GM19397 (cell line): ENCODE measurements around the gene PDCD10.
A peak's percentile ranks its signal among the peaks of the same experiment; 100 is the strongest.

Source experiments
- ATAC-seq: cut with Tn5 transposase; IDR thresholded peaks from one replicate; pipeline ENCODE4 v1.9.1; 2021; ENCODE audit warnings: mild to moderate bottlenecking, moderate library complexity; ENCODE audit not compliant: unreplicated experiment

Gene PDCD10

DNA sequence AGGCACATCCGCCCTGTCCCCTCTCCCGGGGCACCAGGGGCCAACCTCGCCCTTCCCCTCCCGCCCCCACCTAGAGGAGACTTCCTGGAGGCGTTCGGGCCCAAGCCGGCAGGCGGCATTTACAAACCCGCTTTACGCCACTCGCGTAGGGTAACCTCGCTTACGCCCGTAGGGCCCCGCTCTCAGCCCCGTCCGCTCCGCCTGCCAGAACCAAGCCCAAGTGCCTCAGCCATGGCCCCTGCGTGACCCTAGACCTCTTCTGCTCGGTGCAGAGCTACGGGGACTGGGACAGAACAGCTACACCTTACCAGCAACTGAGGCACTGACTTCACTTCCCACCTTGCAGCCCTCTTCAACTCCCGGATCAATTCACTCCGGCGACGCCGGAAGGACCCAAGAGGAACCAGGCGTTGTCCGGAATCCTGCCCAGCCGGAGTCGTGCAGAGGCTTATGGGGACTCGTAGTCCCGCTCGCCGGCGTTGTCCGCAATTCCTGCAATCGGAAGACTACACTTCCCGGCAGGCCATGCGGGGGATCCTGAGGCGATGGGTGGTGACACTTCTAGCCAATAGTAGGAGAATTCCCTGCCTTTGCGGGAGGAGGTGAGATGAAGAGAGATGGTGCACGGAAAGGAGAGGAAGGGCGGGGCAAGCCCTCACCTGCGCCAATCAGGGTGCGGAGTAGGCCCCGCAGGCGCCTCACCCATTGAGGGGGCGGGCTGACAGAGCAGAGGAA is at the start of gene PDCD10:
TSS of gene PDCD10 (minus strand) at position 395 of the 735 bp plus-strand sequence. CDS start 14,735 bp downstream, outside the sequence.
- peak; percentile 87 for ATAC-seq

DNA sequence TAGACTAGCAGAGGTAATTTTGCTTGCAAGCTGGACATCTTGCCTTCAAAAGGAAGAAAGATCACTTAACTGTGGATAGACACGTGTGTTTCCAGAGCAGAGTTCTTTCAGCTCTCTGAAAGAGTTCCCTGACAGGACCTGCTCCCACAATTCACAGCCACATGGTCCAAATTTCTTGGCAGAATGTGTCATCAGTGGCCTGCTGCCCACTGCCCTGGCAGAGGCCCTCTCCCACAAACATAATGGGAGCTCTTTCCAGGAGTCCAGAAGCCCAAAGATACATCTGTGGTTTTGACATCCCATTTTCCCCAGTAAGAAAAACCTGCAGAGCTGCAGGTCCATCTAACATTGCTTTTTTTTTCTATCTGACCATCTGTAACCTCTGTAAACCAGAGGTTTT is 49.1 kb upstream of the PDCD10 start:
- no peak for ATAC-seq

DNA sequence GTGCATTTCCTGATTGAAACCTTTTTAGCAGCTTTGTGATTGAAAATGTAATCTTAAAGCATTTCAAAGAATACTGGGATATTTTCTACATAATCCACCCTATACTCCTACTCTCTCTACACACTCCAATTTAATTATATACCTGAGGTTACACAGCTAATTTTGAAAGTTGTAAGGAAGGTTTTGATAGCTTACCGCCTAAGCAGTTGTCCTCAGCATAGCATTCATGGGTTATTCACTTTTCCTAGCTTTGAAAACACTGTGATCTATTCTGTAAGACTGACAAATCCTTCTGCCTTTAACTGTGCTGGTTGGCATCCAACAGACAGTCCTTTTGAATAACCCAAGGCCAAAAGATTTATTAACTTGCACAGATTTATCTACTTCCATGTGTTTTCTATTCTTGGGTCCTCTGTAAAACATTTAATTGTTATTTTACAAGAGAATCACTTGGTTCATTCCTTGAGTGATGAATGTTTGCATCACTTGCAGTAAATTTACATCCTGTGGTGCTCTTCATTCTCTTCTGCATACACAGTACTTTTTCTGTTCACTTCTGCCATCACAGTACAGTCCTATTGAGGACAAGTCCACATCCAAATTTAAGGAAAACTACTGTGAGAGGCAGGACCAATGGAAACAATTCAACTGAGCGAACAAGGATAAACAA is 45.7 kb upstream of the PDCD10 start:
- no peak for ATAC-seq

DNA sequence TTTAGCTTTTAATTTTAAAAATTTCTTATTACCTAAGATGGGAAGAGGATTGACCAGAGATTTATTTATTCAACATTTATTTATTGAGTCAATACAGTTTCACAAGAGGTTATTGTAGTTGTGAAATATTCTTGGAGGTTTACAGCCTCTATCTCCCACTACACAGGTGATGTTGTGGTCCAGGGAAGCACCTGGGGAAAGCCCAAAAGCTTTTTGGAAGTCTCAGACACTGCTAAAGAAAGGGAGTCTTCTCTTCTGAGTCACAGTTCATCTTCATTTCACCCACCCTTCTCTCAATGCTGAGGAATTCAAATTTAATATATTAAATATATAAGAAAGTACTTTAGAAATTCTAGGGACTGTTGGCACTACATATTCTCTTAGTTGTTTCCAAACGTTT is 42.7 kb upstream of the PDCD10 start:
- no peak for ATAC-seq

DNA sequence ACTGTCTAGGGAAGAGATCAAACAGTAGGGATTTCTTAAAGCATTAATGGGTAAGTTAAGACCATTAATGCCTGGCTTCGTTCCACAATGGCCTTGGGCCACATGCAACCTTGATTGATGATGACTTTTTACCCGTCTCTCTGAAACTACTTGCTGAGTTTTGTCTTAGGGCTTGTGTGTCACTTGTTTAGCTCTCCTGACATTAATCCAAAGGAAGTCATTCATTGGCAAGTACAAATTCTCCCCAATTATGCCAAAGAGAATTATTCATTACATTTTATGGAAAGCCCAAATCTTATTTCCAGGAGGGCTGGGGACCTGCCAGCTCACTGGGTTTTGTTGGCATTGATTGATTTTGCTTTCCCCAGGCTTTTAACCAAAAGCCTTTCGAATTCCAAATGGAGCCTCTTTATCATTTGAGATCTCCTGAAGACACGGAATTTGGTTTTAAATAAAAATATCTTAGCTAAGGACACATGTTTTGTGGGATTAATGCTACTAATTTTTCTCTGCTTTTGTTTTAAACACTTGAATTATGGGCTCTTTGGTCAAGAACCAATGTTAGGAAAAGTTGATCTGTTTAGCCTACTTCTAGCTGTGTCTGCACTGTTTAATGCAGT is 41.5 kb upstream of the PDCD10 start:
- ATAC-seq: no peak

DNA sequence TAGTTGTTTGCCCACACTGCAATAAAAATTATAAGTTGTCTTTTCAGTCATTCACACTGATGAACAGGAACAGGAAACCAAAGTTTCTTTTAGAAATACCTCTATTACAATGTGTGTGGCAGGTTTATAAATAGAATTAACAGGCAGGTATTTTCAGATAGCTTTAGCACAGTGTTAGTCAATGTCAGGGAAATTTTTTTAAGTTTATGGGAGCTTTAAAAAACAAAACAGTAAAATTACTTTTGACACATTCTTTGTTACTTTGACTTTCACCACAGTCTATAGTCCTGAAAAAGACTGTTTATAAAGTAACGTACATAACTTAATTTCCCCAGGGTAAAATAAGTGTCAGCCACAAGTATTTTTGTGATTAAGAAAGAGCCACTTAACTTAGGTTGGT is 38.9 kb upstream of the PDCD10 start:
- ATAC-seq: peak; percentile 69

DNA sequence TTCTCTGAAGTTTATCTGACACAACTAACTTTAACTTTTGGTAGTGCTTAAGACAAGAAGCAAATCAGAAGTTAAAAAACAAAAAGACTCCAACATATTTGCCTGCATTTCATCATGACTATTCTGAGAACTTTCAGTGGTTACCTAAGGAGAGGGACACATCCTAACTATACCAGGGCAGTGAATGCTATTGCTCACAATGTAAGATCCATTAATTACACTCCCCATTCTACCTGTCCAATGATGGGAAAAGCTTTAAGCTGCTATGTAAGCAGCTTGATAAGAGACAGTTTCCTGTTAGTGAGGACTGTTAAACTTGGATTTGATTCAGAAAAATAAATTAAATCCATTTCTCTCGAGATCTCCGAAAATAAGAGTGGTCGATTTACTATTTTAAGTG is 38.3 kb upstream of the PDCD10 start:
- peak; percentile 32 for ATAC-seq

DNA sequence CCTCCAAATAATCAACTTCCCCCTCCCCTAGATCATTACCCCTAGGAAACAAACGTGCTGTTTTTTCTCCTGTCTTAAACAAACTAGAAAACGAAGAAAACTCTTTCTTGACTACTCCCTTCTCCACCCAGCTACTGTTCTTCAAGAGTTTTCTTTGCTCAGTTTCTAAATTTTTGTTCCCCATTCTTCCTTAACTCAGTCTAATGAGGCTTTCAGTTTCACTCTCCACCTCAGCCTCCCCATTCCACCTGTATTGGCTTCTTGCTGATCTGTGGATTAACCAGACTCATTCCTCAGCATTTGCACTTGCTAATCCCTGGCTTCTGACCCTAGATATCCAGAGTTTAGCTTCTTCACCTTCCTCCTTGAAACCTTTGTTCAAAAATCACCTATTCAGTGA is 27.6 kb upstream of the PDCD10 start:
- no peak for ATAC-seq

DNA sequence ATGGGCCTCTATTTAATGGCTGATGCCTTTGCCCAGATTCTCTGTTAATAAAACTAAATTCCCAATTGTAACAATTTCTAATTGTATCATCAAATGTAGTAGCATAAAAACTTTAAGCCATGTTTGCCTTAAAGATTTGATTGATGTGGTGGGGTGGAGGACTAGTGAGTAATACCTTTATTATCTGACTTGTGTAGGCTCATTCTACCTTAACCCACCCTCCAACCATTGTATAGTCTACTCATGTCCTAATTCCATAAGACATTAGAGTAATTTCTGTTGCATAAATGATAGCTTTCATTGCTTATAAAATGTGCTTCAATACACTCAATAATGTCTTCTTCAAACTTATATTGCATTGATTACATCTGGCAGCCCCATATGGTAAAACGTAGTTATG is 26.6 kb upstream of the PDCD10 start:
- no peak for ATAC-seq

DNA sequence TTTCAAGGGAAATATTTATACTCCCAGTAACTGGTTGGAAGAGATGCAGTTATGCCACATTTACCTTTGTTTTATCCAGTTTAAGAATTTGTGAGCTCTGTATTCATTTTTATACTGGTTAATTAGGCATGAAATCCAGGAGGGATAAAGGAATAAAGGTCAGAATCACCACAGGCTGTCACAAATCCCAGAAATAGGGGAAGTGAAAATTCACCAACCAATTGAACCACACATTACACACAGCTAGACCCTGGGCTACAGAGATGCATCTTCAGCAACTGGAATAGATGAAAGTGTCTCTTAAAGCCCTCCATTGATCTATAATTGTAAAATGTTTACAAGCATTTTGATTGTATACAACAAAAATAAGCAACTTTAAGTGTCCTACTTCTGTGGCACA is 19.4 kb upstream of the PDCD10 start:
- no peak for ATAC-seq

DNA sequence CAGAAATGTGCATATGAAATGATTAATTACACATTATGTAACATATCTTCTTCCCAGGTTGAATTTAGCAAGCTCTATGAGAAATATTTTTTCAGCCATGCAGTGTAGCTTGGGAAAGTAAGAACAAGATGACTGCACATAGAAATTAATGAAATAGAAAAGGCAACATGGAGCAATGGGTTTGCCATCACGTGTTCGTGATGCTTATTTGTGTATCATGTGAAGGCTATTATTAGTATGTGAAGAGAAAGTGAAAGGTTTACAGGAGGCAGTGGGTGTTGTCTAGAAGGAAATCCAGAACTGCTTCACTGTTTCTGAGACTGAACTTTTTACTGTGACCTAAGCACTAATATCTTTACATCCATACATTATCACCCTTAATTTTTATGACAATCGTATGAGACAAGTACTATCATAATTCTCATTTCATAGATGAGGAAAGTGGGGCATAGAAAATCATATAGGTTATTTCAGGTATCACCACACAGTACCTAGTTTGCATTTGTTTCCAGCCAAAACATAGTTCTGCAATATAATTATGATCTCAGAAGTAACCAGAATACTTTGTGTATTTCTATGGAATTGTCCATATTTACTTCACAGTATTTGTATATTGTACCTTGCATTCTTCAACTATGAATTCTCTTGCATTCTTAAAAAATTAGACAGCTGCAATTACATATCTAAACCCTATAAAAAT is 15.7 kb upstream of the PDCD10 start:
- ATAC-seq: peak; percentile 98

DNA sequence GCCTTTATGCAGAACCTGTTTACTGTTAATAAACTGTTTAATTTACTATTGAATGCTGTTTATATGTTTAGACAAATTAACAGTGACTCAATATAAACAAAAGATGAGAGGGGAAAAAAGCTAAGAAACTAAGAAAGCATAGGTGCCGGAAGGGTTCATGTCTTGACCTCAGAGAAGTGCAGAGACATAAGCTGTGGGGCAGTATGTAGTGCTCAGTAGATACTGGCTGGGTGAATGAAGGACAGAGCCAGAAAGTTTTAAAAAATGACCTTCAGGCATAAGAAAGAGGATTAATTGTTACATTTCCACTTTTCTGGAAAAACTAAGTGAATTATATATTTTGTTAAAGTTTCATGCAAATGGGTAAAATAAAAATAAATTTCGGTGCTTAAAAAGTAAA is 15.0 kb upstream of the PDCD10 start:
- no peak for ATAC-seq

DNA sequence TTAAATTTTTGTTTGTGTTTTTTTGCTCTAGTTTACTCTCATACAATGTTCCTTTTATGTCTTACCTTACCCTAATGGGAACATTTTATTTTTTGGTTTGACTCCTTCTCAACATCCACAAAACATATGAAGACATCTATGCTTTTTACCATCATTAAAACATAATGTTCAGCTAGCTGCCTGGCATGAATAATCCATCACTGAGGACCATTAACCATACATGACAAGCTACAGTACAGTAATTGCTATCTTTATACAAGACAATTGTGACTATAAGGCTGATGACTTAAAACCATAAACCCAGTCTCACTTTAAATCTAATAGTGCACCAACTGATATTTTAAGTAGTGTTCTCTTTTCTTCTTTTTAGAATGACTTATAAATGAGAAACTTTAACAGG is 14.5 kb upstream of the PDCD10 start:
- no peak for ATAC-seq

DNA sequence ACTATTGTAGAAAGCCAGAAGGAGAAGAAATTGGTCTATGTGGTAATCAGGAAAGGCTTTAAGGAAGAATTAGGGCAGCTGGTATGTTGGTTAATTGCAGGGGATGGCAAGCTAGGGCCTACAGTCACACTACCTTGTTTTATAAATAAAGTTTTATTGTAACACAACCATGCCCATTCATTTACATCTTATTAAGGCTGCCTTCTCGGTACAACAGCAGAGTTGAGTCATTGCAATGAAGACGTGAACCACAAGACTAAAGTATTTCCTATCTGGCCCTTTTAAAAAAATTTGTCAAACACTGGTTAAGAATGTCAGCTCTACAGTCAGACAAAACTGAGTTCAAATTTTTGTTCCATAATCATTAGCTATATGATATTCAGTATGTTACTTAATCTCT is 9.1 kb upstream of the PDCD10 start:
- ATAC-seq: no peak

DNA sequence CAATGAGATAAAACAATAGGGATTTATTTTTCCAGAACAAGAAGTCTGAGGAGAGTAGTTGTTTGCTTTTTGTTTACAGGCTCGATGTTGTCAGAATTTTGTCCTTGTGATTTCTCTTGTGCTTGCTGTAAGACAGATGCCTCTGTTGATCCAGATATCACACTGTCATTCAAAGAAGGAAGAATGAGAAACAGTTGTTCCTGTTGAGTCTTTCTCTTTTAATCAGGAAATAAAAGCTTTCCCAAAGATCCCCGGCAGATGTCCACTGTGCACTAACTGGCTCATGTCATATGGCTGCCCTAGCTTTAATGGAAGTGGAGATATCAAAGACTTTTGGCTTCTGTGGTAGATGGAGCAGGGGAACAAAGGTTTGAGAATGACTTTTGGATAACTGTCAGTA is 7.6 kb upstream of the PDCD10 start:
- no peak for ATAC-seq

DNA sequence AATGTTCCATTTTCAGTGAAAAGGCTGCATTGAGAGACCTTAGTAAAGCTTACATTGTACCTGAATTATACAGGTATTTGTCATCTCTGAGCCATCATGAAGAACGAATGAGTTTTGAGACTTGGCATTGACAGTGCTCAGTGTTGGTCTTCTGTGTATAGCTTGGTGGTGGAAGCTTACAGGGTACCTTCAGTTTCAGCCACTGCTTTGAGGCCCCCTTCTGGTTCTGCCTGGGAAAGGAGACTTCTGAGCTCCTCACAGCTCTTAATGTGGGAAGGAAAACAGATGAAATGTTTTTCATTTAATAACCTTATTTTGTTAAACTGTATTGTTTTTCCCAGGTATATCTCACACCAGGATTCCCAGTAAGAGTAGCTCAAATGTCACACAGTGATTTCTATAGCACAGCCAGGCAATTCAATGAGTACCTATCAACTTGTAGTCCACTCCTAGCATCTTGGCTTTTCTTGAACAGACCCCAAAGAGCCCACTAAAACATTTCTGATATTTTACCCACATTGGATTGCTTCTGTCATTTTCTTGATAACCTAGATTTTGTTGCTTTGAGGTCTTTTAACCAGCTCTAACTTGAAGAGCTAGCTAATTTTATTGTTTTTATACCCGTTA is 6.4 kb upstream of the PDCD10 start:
- ATAC-seq: peak; percentile 97

DNA sequence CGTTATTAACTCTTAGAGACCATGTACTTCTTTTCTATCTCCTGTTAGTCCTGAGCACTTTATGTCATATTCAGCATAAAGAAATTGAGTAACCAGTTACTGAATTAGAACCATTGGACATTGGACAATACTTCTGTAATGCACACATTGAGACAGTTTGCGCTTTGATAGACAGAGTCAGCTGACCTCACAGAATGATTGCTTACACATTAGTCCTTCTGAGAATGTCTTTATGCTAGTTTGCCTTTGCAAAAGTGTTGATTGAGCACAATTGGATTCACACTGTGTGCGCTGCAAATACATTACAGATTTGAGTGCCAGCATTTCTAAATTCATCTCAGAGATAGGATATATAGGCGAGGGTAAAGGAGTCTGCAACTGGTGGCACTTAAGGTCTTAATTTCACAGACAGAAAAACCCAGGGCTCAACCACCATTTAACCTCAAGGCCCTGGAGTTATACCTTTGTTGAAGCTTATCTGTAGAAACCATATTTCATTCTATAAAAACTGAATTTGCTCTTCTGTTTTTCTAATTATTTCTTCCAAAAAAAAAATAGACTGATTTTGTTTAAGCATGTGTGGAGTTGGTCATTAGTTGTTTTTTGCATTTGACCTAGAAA is 4.6 kb upstream of the PDCD10 start:
- ATAC-seq: no peak

DNA sequence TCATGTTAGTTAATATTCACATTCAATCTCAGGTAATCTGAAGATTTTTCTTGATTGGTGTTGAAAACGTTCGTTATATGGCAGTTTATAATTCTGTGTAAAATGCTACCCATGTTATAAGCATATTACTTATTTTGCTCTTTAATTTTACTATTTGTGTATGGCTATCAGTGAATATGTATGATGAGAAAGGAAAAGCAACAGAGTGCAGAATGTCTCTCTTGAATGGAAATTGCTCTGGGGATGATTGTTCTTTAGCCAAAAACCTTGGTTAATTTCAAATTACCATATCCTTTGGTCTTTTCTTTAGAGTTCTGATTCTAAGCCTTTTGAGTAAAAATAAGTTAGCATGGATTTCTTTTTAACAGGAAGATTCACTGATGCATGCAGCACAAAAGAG is 3.3 kb upstream of the PDCD10 start:
- ATAC-seq: no peak

DNA sequence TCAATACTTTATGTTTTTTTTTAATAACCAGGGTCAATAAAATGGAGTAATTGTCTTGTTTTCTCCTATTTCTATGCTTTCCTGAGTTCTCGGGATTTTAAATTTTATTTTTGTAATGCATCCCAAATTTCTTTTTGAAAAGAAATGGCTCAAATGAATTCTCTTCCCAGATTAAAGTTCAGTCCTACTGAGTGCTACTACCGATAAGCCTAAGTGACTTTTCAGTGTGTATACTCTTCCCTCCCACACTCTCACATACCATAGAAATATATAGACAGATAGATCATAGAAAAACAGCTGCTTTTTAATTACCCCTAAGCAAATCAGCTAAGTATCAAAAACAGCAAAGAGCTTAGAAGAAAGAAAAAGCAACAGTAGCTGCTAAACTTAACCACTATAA is 2.3 kb upstream of the PDCD10 start:
- no peak for ATAC-seq

DNA sequence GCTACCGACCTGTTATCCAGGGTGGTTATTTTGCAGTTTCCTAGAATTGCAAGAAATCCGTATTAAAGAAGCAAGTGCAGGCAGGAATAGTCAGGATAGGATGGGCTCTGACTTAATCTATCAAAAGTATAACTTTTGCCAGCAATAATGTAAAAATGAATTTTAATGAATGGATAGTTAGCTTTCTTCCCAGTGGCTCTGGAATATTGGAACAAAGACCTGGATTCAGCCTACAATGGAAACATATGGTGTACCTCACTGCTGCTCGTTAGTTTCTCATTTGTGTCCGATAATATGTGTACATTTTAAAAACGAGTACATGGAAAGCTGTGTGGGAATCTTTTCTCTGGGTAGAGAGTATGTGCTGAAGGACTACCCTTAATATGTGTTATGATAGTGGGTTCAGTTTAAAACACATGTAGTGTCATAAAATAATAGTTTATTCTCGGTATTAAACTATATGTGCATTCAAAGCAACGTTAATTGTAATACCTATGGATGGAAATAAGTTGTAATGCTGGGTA is 1.6 kb upstream of the PDCD10 start:
- no peak for ATAC-seq
